ENCODE measurements around the gene SPECC1L. TPM values are rescaled to one million over a fixed set of nuclear protein-coding genes. Genes with fewer than 3 reads are reported as not detected.

SPECC1L gene
- total RNA-seq, 1 donor from 2014 or later: 29.9 TPM

DNA sequence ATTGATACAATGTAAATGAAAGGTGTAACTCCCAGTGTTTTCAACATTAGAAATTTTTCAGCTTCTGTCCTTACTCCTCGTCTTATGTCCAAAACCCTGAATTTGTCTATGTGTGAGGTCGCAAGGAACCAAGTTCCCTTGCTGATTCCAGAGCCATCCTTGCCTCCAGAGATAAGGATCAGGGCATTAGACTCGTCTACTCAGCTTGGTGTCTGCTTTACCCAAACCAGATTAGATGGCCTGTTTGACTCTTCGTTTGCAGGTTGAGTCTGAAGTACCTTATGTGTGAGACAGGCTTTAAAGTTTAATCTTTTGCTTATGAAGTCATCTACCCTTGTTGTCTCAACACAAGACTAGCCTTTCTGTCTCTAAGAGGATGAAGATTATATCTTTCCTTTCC, 55.6 kb downstream of the SPECC1L start:
- H3K4me3 ChIP-seq (ENCODE audit: low read depth, low read length): no peak overlapping the region
- H3K27me3 ChIP-seq (ENCODE audit: control insufficient read depth, insufficient read depth, low read length): no peaks in the 10 kb centered on the region
- peaks cover 4% of the 10 kb centered on the region for H3K36me3 ChIP-seq (ENCODE audit: control insufficient read depth, insufficient read depth, low read length)
- no peak for DNase-seq (ENCODE audit: low read depth)
- TF ChIP-seq CTCF (IDR thresholded peaks at IDR 0.05; ENCODE audit: insufficient read depth, low read length, poor library complexity, severe bottlenecking): no peak

DNA sequence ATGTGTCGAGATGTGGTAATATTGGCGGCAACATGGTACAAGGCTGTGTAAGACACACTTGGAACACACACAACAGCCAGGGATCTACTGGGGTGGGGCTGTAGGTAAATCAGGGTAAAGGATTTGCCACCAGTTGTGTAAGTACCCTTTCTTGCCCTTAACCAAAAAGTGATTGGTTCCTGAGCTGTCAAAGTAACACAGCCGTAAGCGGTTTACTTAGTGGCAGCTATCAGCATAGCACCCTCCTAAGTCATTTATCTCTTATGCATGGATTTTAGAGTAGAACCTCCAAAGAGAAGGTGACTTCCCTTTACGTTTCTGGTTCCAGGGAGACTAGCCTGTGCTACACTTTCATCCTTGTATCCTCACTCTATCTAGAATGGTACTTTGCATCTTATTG, 57.2 kb downstream of the SPECC1L start:
- peaks cover 2% of the 10 kb centered on the region for H3K36me3 ChIP-seq (ENCODE audit: control insufficient read depth, insufficient read depth, low read length)
- no peak overlapping the region for H3K4me3 ChIP-seq (ENCODE audit: low read depth, low read length)
- TF ChIP-seq CTCF (IDR thresholded peaks at IDR 0.05; ENCODE audit: insufficient read depth, low read length, poor library complexity, severe bottlenecking): no peak
- no peak for DNase-seq (ENCODE audit: low read depth)
- no peaks in the 10 kb centered on the region for H3K27me3 ChIP-seq (ENCODE audit: control insufficient read depth, insufficient read depth, low read length)

DNA sequence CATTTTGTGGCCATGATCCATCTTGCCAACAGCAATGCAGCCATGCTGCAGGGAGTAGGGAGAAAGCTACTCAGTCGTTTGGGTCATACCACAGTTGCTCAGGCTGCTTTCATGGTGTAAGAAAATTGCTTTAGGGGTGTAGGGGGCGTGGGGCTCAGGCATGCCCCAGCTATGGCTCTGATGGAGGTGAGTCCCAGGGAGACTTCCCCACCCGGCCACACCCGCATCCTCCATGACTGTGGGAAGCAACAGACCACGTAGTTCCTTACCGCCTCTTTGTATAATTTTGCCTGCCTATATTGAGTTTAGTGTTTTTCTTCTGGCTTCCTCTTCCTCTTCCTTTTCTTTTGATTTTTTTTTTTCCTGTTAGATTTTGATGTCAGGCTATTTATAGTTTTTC, 58.8 kb downstream of the SPECC1L start:
- DNase-seq (ENCODE audit: low read depth): no peak
- H3K27me3 ChIP-seq (ENCODE audit: control insufficient read depth, insufficient read depth, low read length): no peaks in the 10 kb centered on the region
- no peak for TF ChIP-seq CTCF (IDR thresholded peaks at IDR 0.05; ENCODE audit: insufficient read depth, low read length, poor library complexity, severe bottlenecking)
- H3K4me3 ChIP-seq (ENCODE audit: low read depth, low read length): no peak overlapping the region
- H3K36me3 ChIP-seq (ENCODE audit: control insufficient read depth, insufficient read depth, low read length): peaks cover 2% of the 10 kb centered on the region

DNA sequence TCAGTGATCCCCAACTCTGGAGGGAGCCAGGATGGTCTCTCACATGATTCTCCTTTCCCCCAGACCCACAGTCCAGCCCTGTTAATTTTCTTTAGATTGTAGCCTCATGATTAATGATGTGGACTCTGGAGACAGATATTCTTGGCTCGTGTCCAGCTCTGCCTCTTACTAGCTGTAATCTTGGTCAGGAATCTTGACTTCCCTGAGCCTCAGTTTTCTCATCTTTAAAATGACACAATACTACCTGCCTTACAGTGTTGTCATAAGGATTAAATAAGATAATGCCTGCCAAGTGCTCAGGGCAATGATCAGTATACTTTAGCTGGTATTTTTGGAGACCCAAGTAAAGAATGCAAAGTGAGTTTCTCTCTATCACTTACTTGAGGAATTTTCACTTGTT, 60.0 kb downstream of the SPECC1L start:
- H3K36me3 ChIP-seq (ENCODE audit: control insufficient read depth, insufficient read depth, low read length): peaks cover 2% of the 10 kb centered on the region
- TF ChIP-seq CTCF (IDR thresholded peaks at IDR 0.05; ENCODE audit: insufficient read depth, low read length, poor library complexity, severe bottlenecking): no peak
- no peak overlapping the region for H3K4me3 ChIP-seq (ENCODE audit: low read depth, low read length)
- no peaks in the 10 kb centered on the region for H3K27me3 ChIP-seq (ENCODE audit: control insufficient read depth, insufficient read depth, low read length)
- DNase-seq (ENCODE audit: low read depth): no peak

DNA sequence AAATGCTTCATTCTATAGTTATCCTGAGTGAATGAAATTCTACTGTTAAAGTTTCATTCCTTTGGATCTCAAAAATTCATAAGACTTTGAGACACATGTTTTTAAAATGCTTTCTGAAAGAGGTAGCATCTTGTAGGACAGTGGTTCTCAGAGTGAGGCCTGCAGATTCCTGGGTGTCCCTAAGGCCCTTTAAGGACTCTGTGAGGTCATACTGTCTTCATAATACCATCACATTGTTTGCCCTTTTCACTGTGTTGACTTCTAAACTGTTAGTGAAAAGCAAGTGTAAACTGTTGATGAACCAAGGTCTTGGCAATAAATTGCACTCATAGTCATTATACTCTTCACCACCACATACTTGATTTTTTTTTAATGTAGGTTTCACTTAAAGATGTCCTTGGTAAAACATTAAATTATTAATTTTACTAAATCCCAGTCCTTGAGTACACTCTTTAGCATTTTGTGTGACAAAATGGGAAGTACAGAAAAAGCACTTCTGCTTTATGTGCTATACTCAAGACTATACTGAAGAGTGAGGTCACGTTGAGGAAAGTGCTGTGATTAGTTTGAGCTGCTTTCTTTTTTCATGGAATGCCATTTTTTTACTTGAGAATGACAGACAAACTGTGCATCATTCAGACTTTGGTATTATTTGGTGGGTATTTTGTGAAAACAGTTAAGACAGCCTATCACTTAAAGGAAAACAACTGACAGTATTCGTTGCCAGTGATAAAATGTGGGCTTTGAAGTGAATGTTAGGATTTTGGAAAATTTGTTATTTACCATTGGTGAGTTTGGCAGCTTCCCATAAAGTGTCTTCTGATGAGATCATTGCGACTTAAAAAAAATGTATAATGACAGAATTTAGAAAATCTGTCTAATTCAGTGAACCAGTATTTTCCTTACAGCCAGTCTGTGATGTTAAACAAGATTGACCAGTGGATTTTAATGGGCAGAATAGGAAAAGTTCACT, 61.1 kb downstream of the SPECC1L start:
- no peak for TF ChIP-seq CTCF (IDR thresholded peaks at IDR 0.05; ENCODE audit: insufficient read depth, low read length, poor library complexity, severe bottlenecking)
- H3K4me3 ChIP-seq (ENCODE audit: low read depth, low read length): no peak overlapping the region
- H3K27me3 ChIP-seq (ENCODE audit: control insufficient read depth, insufficient read depth, low read length): no peaks in the 10 kb centered on the region
- no peaks in the 10 kb centered on the region for H3K36me3 ChIP-seq (ENCODE audit: control insufficient read depth, insufficient read depth, low read length)
- no peak for DNase-seq (ENCODE audit: low read depth)
